Activated CD8-positive, alpha-beta memory T cell treated with anti-CD3 and anti-CD28 coated beads, Interleukin-2, amount 50 U/mL, for 1 hour (primary cell): ENCODE measurements around the gene PIK3R1.

Experiments used
- DNase-seq: peaks from one replicate; pipeline ENCODE4 v3.0.0-alpha.2; 2020; ENCODE audit errors: extremely low read depth

PIK3R1 gene

DNA sequence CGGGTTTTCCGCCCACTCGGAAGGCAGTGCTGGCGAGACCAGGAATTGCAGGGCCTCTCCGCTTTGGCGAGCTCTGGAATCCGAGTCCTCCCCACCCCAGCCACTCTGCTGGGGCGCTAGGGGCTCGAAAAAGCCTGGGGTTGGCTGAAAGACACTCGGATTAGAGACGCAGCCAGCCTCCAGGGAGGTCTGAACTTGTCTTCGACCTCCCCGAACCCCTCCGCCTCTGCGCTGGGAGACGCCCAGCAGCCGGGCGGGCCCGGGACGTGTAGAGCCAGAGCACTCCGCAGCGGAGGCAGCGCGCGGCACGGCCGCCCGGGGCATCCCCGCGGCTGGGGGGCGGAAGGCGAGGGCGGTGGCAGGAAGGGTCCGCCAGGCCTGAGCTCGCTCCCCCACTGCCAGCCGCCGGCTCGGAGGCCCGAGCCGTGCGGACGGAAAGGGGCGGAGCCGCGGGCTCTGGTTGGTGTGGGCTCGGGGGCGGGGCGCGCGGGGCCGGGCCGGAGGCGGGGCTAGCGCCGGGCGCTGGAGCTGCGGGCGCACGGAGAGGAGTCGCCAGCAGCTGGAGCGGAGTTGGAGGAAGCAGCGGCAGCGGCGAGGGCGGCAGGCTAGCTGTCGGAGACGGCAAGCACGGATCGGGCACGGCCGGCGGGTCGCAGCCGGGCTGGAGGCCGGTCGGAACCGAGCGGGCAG lies at the start of gene PIK3R1:
TSS of gene PIK3R1 (plus strand) at position 549 of the 690 bp plus-strand sequence. CDS start 10,920 bp downstream, outside the sequence.
- peak; percentile 72 for DNase-seq

- DNase-seq, result no peak
Measured at GRCh38 chr5:68167195-68167651, 48.3 kb upstream of the PIK3R1 start.

- DNase-seq, result no peak
Measured at GRCh38 chr5:68169903-68170302, 45.7 kb upstream of the PIK3R1 start.

GRCh38 chr5:68170826-68171558 lies 44.6 kb upstream of the PIK3R1 start:
- no peak for DNase-seq

DNA sequence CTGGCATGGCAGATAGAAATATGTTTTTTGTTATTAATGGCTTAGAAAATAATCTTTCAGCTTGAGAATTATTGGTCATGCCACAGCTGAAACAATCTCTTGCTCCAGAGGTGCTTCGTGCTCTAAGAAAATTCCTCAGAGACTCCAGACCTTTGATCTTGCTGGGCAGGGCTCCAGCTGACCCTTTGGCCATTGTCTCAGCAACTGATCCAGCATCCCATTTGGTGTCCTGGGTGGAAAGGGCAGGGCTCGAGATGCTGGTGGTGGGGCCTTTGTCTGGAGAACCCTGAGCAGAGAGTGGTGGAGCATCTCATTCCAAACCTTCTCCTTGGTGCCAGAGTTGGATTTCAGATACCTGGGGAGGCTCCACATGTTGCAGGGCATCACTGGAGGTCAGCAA lies 43.2 kb upstream of the PIK3R1 start:
- no peak for DNase-seq

DNA sequence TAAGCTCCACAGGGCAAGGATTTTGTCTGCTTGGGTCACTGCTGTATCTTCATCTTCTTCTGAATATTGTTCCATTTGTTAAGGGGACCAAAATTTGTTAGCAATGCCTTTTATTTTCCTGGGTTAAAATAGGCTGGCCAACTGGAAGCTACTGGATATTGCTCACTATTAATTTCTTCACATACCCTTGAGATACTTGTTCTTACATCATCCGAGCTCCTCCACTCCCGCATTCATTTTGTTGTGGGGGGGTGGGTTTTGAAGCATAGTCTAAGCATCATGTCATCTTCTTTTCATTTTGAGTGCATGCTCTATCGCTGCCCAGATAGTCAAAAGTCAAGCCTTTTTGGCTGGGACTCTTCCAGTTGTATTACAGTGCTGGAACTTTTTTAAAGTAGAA lies 42.5 kb upstream of the PIK3R1 start:
- DNase-seq, result no peak

DNA sequence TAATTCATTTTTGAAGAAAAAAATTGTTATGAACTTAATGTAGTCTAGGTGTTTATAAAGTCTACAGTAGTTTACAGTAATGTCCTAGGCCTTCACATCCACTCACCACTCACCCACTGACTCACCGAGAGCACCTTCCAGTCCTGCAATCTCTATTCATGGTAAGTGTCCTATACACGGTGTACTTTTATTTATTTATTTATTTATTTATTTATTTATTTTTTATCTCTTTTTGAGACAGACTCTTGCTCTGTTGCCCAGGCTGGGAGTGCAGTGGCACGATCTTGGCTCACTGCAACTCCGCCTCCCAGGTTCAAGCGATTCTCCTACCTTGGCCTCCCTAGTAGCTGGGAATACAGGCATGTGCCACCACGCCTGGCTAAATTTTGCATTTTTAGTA lies 39.3 kb upstream of the PIK3R1 start:
- DNase-seq, result no peak

GRCh38 chr5:68176802-68177479 lies 38.6 kb upstream of the PIK3R1 start:
- no peak for DNase-seq

GRCh38 chr5:68177676-68178075 lies 37.9 kb upstream of the PIK3R1 start:
- DNase-seq, result no peak

DNA sequence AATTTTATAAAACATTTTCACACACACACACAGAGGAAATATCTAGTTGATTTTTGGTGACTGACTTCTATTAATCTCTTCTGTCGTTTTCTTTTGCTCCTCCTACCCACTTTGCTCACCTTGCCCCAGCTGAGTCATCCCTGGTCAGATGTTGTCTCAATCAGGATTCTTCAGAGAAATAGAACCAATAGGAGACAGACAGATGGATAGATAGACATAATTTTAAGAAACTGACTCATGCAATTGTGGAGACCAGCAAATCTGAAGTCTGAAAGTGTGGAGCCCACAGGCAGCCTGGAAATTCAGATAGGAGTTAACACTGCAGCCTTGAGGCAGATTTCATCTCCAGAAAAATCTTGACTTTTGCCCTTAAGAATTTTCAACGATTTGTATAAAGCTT lies 37.0 kb upstream of the PIK3R1 start:
- DNase-seq, result no peak

DNA sequence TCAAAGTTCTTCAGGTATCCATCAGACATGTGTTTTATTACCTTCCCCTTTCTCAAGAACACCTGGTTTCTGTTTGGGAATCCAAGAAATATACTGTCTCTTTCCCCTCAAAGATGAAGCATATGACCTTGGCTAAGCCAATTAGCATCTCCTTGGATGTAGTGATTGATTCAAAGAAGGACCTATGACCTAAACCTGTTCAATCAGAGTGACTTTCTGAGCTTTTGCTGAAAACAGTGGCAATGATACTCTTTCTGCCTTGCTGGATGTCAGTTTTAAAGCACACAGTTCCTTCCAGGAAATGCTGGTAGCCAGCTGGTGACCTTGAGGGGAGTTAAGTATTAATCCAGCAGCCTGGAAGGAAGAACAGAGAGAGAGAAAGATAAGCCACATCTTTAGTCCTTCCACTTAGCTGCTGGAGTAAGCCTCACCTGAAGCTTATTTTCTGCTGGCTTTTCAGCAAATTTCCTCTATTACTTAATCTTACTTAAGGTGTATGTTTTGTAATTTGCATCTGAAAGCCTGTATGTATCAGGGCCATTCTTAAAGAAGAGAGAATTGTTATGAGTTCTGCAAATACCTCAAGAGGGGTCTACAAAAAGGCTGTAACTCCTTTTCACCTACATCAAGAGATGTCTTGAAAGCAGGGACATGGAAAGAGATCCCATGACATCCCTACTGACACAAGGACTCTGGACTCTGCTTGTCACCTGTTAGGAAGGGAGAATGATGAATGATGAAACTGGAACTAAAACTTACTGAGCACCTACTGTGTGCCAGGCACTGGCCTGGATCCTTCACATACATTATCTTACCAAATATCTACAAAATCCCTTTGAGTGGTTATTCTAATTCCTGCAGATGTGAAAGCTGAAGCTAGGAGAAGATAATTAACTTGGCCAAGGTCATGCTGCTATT lies 35.2 kb upstream of the PIK3R1 start:
- DNase-seq, result no peak

DNA sequence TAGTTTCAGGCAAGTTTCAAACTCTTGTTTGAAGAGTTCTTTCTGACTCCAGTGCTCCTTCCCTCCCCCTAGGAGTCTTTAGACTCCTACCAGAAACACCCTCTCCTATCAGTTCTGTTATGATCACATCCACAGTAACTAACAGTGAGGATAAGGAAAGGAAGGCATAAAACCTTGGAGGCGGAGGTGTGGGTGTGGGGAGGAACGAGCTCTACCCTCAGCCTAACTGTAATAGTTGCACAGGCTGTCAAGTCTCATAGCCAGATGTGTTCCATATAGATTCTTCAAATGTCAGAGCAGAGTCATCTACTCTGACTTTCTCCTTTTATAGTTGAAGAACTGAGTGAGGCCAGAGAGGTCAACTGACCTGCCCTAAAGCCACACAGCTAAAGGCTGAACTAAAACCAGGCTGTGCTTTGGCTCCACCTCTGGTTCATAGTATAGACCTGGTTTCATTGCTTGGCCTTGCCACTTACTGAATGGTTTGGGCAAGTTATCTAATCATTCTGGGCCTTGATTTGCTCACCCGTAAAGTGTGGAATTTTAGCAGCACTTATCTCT lies 34.4 kb upstream of the PIK3R1 start:
- DNase-seq, result no peak

DNA sequence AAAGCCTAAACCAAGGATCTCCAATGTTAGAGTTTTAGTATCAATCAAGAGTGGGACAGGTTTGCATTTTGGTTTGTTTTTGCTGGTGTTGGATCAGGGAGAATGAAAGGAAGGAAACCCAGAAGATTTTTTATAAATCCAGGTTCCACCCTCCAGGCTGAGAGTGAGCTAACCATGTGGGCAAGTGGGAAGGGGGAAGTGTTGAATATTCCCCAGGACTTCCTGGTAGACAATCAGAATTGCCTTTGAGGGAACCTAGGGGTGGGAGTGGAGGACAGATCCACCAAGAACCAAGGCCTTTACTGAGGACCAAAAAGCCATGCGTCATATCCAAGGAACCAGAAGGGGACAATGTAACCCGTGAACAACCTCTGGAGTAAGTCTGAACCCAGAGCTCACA lies 33.5 kb upstream of the PIK3R1 start:
- no peak for DNase-seq

GRCh38 chr5:68182534-68182933 lies 33.0 kb upstream of the PIK3R1 start:
- no peak for DNase-seq

- DNase-seq, result no peak
Measured at GRCh38 chr5:68187268-68188055, 28.1 kb upstream of the PIK3R1 start.

DNA sequence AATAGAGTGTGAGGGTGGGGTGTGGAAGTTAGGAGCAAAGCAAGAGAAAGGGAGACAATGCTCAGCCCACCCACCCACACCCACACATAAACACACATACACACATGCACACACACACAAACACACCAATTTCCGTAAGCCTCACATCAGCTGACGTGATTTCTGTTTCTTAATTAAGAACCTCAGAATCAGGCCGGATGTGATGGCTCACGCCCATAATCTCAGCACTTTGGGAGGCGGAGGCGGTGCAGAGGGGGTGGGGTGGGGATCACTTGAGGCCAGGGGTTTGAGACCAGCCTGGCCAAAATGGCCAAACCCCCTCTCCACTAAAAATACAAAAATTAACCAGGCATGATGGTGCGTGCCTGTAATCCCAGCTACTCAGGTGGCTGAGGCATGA lies 26.4 kb upstream of the PIK3R1 start:
- no peak for DNase-seq

DNA sequence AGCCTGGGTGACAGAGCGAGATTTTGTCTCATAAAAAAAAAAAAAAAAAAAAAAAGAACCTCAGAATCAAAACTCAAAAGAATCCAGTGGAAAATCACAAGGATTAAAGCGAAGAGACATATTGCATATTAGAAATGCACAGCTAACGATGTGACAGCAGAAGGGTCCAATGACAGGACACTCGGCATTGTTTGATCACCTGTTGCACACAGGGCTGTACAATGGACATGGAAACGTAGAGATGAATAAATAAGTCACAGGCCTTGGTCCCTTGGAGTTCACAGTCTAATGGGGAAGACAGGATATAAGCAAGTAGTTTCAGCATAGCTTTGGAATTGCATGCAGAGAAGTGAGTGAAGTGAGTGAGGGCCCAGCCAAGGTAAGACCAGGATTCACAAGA lies 25.9 kb upstream of the PIK3R1 start:
- no peak for DNase-seq

DNA sequence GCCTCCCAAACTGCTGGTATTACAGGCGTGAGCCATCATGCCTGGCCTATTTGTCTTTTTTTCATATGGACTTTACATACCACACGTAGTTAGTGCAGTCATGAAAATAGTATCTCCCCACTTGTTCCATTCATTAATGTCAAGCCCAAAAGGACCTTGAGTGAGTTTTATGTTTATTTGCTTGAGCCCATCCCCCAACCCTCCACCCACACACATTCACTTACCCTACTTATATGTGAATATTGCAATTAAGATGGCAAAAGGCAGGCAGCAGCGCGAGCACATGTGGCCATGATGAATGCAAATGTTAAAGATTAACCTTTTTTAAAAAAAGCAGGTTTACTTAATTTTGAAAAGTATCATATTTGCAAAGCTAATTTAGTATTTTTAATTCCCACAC lies 24.9 kb upstream of the PIK3R1 start:
- no peak for DNase-seq

GRCh38 chr5:68191083-68191791 lies 24.3 kb upstream of the PIK3R1 start:
- no peak for DNase-seq

DNA sequence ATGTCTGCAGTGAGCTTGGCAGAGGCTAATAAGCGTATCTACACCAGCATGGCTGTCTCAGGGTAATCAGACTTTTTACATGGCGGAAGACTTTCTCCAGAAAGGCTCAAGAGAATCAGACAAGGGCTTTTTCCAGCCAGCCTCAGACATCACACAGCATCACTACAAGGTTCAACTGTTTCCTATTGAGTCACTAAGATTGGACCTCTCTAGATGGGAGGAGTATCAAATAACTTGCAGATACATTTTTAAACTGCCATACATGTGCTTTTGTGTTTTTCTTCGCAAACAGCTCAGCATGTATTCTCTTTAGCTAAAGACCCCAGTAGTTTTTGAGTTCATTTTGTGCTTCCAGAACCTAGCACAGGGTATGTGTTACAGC lies 22.9 kb upstream of the PIK3R1 start:
- DNase-seq, result no peak
